Measurements from ENCODE around the gene KDM4C.

Gene KDM4C

GRCh38 chr9:7153134-7153533, 395.4 kb downstream of the KDM4C start:
- no peak for DNase-seq (ENCODE audit: low spot score)
- no peak for TF ChIP-seq CTCF (IDR thresholded peaks at IDR 0.05; ENCODE audit: extremely low read depth, missing control alignments)

GRCh38 chr9:7153566-7153965, 395.8 kb downstream of the KDM4C start:
- no peak for TF ChIP-seq CTCF (IDR thresholded peaks at IDR 0.05; ENCODE audit: extremely low read depth, missing control alignments)
- DNase-seq (ENCODE audit: low spot score): no peak

- no peak for DNase-seq (ENCODE audit: low spot score)
- no peak for TF ChIP-seq CTCF (IDR thresholded peaks at IDR 0.05; ENCODE audit: extremely low read depth, missing control alignments)
Observed at GRCh38 chr9:7154003-7154619, 396.3 kb downstream of the KDM4C start.

- no peak for DNase-seq (ENCODE audit: low spot score)
- no peak for TF ChIP-seq CTCF (IDR thresholded peaks at IDR 0.05; ENCODE audit: extremely low read depth, missing control alignments)
Observed at GRCh38 chr9:7154650-7155049, 396.9 kb downstream of the KDM4C start.

DNA sequence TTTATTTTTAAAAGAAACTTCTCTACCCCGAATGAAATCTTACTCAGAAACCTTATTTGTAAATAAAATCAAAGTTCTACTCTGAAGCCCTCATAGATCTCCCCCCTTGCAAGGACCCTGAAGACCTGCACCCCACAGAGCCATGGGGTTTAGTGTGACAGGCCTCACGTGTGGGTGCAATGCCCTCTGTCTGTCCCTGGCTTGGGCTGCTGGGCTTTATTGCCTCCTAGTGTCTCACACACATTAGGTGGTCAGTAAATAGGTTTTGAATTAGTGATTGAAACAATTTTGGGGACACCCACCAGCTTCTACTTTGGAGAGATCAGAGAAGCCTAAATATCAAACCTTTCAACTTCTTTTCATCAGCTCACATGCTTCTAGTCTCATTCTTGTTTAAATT, 403.7 kb downstream of the KDM4C start:
- no peak for DNase-seq (ENCODE audit: low spot score)
- TF ChIP-seq CTCF (IDR thresholded peaks at IDR 0.05; ENCODE audit: extremely low read depth, missing control alignments): no peak

DNA sequence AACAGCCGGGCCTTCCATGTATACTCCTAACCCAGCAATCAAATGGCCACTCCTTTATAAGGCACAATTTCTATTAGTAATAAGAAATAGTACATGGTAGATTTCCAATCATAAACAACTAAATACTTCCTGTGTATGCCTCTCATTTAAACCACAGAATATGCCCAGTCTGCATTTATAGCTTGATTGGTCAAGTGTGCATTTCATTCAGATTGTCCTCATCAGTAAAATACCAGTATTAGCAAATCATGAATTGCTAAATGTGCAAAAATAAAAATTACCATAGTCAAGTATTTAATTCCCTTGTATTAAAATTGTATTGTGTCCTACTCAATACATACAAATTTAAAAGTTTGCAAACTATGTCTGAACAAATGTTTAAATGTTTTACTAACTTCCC, 406.2 kb downstream of the KDM4C start:
- TF ChIP-seq CTCF (IDR thresholded peaks at IDR 0.05; ENCODE audit: extremely low read depth, missing control alignments): no peak
- DNase-seq (ENCODE audit: low spot score): no peak

- TF ChIP-seq CTCF (IDR thresholded peaks at IDR 0.05; ENCODE audit: extremely low read depth, missing control alignments): no peak
Observed at GRCh38 chr9:7164440-7165330, 406.9 kb downstream of the KDM4C start.

More at GRCh38 chr9:7164440-7165330, 406.9 kb downstream of the KDM4C start:
- DNase-seq (ENCODE audit: low spot score): no peak

Measured in GM20000 (cell line).